Measurements from ENCODE around the gene MIS18BP1.
"Not testable (repeated sequence)": the region's sequence is repeated elsewhere in the genome, so short reads cannot be mapped to it uniquely, and the experiment has no call there.

Gene MIS18BP1

GRCh38 chr14:45253070-45253753 lies at the start of gene MIS18BP1:
MIS18BP1 (minus strand) TSS chr14:45253202; CDS start chr14:45247286, 5,916 bp downstream.
- Histone ChIP-seq H3K4me2 (ENCODE audit: low read length) (peak within 1 kb of the TSS; percentile 94), H3K27me3 (ENCODE audit: control insufficient read depth, insufficient read depth, low read length) (no peaks in the 10 kb centered on the region), H3K79me2 (no peaks in the 10 kb centered on the region), H3K9me3 (ENCODE audit: control insufficient read depth, low read length) (no peaks in the 10 kb centered on the region), H3K27ac (peak within 1 kb of the TSS; percentile 90), H3K9ac (peak within 1 kb of the TSS; percentile 46), H3K4me3 (ENCODE audit: low read depth, low read length) (peak within 1 kb of the TSS; percentile 81), H3K4me1 (no peaks in the 10 kb centered on the region), H3K36me3 (ENCODE audit: control insufficient read depth, insufficient read depth, low read length) (no peaks in the 10 kb centered on the region), H2AFZ (peak within 1 kb of the TSS; percentile 99)
- peak; percentile 84 for TF ChIP-seq CTCF (IDR thresholded peaks at IDR 0.05)

GRCh38 chr14:45298423-45299117 lies 45.6 kb upstream of the MIS18BP1 start:
- no peak for TF ChIP-seq CTCF (IDR thresholded peaks at IDR 0.05)

GRCh38 chr14:45294796-45295195 lies 41.8 kb upstream of the MIS18BP1 start:
- H3K4me2 ChIP-seq (ENCODE audit: low read length); H3K79me2 ChIP-seq; H3K27ac ChIP-seq; H3K9me3 ChIP-seq (ENCODE audit: control insufficient read depth, low read length); H3K9ac ChIP-seq; H2AFZ ChIP-seq; H3K4me3 ChIP-seq (ENCODE audit: low read depth, low read length); H3K27me3 ChIP-seq (ENCODE audit: control insufficient read depth, insufficient read depth, low read length); H3K4me1 ChIP-seq; H3K36me3 ChIP-seq (ENCODE audit: control insufficient read depth, insufficient read depth, low read length): not testable (repeated sequence)

More at GRCh38 chr14:45298423-45299117, 45.6 kb upstream of the MIS18BP1 start:
- Histone ChIP-seq H3K4me1 (no peaks in the 10 kb centered on the region), H3K27me3 (ENCODE audit: control insufficient read depth, insufficient read depth, low read length) (no peaks in the 10 kb centered on the region), H3K79me2 (no peaks in the 10 kb centered on the region), H3K9me3 (ENCODE audit: control insufficient read depth, low read length) (no peaks in the 10 kb centered on the region), H3K27ac (no peak overlapping the region), H2AFZ (no peak overlapping the region), H3K4me2 (ENCODE audit: low read length) (no peak overlapping the region), H3K9ac (no peak overlapping the region), H3K4me3 (ENCODE audit: low read depth, low read length) (no peak overlapping the region), H3K36me3 (ENCODE audit: control insufficient read depth, insufficient read depth, low read length) (no peaks in the 10 kb centered on the region)

- TF ChIP-seq CTCF (IDR thresholded peaks at IDR 0.05) = no peak
Measured at GRCh38 chr14:45290547-45290946, 37.5 kb upstream of the MIS18BP1 start.

GRCh38 chr14:45287610-45288009 lies 34.6 kb upstream of the MIS18BP1 start:
- H3K9ac ChIP-seq = no peak overlapping the region
- H3K27me3 ChIP-seq (ENCODE audit: control insufficient read depth, insufficient read depth, low read length) = no peaks in the 10 kb centered on the region
- no peaks in the 10 kb centered on the region for H3K79me2 ChIP-seq
- no peak overlapping the region for H3K27ac ChIP-seq
- H3K9me3 ChIP-seq (ENCODE audit: control insufficient read depth, low read length) = no peaks in the 10 kb centered on the region
- no peak overlapping the region for H2AFZ ChIP-seq
- no peak for TF ChIP-seq CTCF (IDR thresholded peaks at IDR 0.05)
- no peaks in the 10 kb centered on the region for H3K4me1 ChIP-seq
- no peaks in the 10 kb centered on the region for H3K36me3 ChIP-seq (ENCODE audit: control insufficient read depth, insufficient read depth, low read length)
- H3K4me2 ChIP-seq (ENCODE audit: low read length) = no peak overlapping the region
- H3K4me3 ChIP-seq (ENCODE audit: low read depth, low read length) = no peak overlapping the region

More at GRCh38 chr14:45290547-45290946, 37.5 kb upstream of the MIS18BP1 start:
- H3K36me3 ChIP-seq (ENCODE audit: control insufficient read depth, insufficient read depth, low read length) = no peaks in the 10 kb centered on the region
- no peaks in the 10 kb centered on the region for H3K9me3 ChIP-seq (ENCODE audit: control insufficient read depth, low read length)
- no peaks in the 10 kb centered on the region for H3K79me2 ChIP-seq
- no peak overlapping the region for H3K4me3 ChIP-seq (ENCODE audit: low read depth, low read length)
- no peaks in the 10 kb centered on the region for H3K27me3 ChIP-seq (ENCODE audit: control insufficient read depth, insufficient read depth, low read length)
- no peaks in the 10 kb centered on the region for H3K4me1 ChIP-seq
- no peak overlapping the region for H2AFZ ChIP-seq
- H3K9ac ChIP-seq = no peak overlapping the region
- no peak overlapping the region for H3K4me2 ChIP-seq (ENCODE audit: low read length)
- no peak overlapping the region for H3K27ac ChIP-seq

All from parathyroid adenoma (tissue), 2 donors.